GM19395 (cell line): ENCODE data around the gene VPS26A.
A peak's percentile ranks its signal among the peaks of the same experiment; 100 is the strongest.
"Not testable (repeated sequence)": the region's sequence is repeated elsewhere in the genome, so short reads cannot be mapped to it uniquely, and the experiment has no call there.

Source experiments
- ATAC-seq: cut with Tn5 transposase; IDR thresholded peaks from one replicate; pipeline ENCODE4 v1.9.1; 2021; ENCODE audit warnings: mild to moderate bottlenecking, moderate library complexity; ENCODE audit not compliant: unreplicated experiment

Gene VPS26A

GRCh38 chr10:69102440-69102839 lies 21.5 kb upstream of the VPS26A start:
- no peak for ATAC-seq

GRCh38 chr10:69103784-69104183 lies 20.2 kb upstream of the VPS26A start:
- no peak for ATAC-seq

DNA sequence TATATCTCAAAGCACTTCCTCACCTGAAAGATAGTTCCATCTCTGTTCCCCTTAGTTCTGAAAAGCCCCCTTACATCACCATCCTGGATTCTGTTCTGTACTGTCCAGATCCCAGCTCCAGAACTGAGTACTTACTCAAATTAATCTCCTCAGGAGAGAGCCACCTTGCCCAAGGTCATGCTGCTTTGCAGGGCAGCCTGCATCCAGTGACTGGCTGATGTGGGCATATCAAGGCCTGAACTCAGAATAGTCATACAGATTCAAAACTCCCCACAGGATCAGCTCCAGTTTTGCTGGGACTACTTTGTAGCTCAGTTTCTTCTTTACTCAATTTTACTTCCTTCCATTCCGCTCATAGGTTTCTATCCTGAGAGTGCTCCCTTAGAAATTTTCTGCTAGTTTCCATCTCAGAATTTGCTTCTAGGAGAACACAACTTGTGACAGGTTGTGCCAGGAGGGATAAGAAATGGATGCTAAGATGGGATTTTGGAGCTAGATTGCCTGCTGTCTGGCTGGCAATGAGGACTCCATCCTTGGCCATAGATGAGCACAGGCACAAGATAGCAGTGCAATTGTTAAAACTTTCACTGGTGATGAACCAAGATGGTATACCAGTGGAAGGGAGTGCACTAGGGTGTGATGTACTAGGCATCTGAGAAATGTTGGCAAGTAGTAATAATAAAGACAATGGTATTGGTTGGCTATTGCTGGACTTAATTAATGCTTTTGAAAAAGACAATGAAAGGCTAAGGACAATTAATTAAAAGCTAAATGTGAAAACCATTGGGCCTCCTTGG lies 18.8 kb upstream of the VPS26A start:
- no peak for ATAC-seq

DNA sequence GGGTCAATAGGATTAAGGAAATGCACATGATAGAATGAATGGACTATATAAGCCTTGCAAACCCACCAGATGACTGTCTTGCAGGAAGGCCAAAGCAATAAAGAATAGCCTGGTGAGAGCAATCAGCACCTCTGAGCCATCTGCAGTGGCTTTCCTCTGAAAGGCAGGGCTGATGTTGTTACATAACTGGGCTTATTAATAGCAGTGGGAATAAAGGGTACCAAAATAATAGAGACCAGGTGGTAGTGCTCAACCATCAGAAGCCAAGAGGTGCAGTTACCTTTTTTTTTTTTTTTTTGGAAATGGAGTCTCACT lies 16.8 kb upstream of the VPS26A start:
- ATAC-seq = no peak

DNA sequence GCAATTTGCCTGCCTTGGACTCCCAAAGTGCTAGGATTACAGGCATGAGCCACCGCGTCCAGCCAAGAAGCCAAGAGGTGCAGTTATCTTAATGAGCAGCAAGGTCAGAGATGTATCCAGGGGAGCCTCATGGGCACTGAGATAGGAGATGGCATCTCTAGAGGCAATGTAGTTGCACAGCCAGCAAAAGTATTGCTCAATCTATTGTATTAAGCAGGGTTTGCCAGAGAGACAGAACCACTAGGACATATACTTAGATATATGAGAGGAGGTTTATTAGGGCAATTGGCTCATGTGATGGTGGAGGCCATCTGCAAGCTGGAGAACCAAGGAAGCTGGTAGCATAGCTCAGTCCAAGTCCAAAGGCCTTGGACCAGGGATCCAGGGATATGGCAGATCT lies 16.3 kb upstream of the VPS26A start:
- no peak for ATAC-seq

- ATAC-seq = no peak
Observed at GRCh38 chr10:69119896-69120295, 4.1 kb upstream of the VPS26A start.

GRCh38 chr10:69123306-69123746 lies 652 bp upstream of the VPS26A start:
- ATAC-seq = peak; percentile 40

DNA sequence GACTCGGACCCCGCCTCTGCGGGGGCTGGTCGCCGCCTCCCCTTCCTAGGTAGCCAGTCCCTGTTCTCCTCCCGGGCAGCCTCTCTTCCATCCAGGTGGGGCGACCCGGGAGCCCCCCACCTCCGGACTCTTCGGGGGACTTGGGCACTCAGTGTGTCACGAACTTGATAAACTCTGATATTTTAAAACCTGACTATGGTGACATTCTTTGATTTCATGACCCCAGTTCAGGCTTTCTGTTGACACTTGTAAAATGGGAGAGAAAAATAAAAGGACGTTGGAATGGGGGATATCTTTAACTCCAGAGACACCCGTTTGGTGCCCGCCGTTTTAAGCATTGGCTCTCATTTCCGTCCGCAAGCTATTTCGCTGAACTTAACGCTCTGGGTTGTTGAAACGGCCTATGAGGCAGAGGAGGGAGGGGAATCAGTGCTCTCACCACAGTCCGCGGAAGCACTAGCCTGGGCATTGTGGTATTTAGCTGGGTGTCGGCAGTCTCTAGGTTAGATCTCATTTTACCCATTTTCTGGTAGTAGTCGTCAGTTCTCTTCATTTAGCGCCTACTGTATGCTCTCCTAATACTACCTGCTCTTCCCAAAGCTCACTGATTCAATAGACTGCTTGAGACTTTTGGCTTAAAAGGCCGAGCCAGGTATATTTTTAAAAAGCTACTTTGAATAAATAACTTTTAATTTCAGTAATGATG lies 738 bp downstream of the VPS26A start:
- peak; percentile 33 for ATAC-seq

DNA sequence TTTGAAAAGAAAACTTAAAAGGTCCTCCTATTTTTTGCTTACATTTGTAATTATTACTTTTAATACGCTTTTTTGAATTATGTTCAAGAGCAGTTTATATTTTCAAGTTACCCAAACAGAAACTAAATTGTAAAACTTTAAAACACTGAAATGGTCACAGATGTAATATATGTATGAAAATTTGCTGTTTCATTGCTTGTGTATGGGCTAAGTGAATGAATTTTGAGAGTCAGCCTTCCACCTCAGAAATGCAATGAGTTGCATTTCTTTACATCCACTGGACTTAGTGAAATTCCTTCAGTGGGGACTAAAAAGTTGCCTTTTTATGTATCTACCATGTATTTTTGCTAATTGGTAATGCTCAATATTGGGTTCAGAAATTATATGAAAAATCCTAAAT lies 1.6 kb downstream of the VPS26A start:
- no peak for ATAC-seq

DNA sequence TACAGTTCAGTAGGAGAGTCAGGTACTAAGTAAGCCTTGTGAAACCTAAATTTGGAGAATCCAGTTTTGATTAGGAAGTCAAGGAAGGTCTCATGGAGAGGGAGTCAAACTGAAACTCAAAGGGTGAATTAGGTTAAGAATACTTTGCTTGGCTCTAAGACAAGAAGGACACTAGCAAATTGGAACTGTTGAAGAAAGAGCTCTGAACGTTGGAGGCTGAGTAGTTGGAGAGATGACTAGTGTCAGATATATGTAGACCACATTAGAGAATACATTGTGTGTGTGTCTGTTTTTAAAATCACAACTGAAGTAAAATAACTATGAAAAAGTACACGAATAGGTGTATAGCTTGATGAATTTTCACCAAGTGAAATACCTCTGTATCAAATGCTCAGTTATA lies 6.3 kb downstream of the VPS26A start:
- no peak for ATAC-seq

GRCh38 chr10:69139961-69140360 lies 16.0 kb downstream of the VPS26A start:
- no peak for ATAC-seq

DNA sequence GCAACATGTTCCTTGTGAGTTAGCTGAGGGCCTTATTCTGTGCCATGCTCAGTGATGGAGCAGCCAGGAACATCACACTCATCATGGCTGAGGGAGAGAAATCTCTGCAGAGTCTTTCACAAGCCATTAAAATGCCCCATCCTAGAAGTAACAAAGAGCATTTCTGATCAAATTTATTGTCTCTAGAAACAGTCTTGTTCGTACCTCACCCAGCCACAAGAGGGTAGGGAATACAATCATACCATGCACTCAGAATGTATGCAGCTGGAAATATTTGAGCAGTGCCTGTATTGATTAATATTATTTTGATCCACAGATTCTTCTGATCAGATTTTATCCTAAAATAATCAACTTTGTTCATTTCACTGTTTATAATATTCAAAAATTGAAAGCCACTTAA lies 17.3 kb downstream of the VPS26A start:
- no peak for ATAC-seq

DNA sequence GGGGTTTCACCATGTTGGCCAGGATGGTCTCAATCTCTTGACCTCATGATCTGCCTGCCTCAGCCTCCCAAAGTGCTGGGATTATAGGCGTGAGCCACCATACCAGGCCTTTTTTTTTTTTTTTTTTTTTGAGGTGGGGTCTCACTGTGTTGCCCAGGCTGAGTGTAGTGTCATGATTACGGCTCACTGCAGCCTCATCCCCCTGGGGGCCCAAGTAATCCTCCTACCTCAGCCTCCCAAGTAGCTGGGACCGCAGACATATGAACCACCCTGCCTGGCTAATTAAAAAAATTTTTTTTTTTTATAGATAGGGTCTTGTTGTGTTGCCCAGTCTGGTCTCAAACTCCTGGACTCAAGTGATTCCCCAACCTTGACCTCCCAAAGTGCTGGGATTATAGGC lies 18.1 kb downstream of the VPS26A start:
- ATAC-seq = not testable (repeated sequence)

- ATAC-seq = no peak
Observed at GRCh38 chr10:69142983-69143382, 19.0 kb downstream of the VPS26A start.

DNA sequence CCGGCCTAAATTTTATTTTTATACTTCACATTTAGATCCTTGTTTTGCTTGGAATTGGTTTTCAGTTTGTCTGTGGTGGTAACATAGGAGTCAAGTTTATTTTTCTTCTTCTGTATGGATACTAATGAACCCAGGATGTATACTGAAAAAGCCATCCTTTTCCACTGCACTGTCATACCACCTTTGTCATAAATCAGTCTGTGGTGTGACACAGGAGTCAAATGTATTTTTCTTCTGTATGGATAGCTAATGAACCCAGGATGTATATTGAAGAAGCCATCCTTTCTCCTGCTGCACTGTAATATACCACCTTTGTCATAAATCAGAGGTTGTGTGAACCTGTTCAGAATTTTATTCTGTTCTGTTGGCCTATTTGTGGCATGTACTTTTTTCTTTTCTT lies 21.4 kb downstream of the VPS26A start:
- ATAC-seq = no peak

- no peak for ATAC-seq
Observed at GRCh38 chr10:69145864-69146263, 21.9 kb downstream of the VPS26A start.

DNA sequence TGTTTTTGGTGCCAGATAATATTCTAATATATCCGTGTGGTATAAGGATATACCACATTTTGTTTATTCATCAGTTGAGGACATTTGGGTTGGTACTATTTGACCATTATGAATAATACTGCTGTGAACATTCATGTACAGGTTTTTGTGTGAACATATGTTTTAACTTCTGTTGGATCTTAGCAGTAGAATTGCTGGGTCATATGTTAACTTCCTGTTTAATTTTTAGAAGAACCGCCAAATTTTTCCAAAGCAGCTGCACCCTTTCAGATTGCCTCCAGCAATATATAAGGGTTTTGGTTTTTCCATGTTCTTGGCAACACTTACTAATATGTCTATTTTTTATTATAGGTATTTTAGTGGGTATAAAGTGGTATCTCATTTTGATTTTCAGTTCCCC lies 22.8 kb downstream of the VPS26A start:
- no peak for ATAC-seq

- ATAC-seq = no peak
Observed at GRCh38 chr10:69151984-69152383, 28.0 kb downstream of the VPS26A start.

DNA sequence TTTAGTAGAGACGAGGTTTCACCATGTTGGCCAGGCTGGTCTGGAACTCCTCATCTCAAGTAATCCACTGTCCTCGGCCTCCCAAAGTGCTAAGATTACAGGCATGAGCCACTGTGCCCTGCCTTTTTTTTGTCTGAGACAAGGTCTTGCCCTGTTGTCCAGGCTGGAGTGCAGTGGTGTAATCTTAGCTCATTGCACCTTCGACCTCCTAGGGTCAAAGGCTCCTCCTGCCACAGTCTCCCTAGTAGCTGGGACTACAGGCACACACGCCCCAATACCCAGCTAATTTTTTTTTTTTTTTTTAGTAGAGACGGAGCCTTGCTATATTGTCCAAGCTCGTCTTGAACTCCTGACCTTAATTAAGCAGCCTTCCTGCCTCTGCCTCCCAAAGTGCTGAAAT lies 29.2 kb downstream of the VPS26A start:
- no peak for ATAC-seq

DNA sequence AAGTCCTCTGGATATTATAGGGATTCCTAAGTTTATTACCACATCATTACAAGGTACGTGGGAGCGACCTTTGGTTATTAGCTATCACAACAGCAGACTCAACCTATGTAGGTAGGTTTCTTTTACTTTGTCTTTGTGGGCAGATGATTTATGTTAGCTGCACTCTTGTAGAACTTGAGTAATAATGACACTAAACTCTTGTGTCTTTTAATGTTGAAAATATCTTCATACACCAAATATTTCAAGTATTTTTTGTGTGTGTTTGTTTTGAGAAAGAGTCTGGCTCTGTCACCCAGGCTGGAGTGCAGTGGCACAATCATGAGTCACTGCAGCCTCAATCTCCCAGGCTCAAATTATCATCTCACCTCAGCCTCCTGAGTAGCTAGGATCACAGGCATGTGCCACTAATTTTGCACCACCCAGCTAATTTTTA lies 36.8 kb downstream of the VPS26A start:
- ATAC-seq = no peak

GRCh38 chr10:69168493-69168892 lies 44.5 kb downstream of the VPS26A start:
- ATAC-seq = no peak

- no peak for ATAC-seq
Observed at GRCh38 chr10:69172241-69172982, 48.4 kb downstream of the VPS26A start.
